Right lobe of liver (tissue), 4 donors: ENCODE results near the gene POU5F1.

ENCODE experiments used
- POLR2A ChIP-seq: fragments of 450-650 bp; IDR thresholded peaks from one replicate; pipeline ENCODE4 v1.6.1; 2017; ENCODE audit warnings: antibody characterized with exemption, mild to moderate bottlenecking
- TF ChIP-seq, protein P1 (sequence below), 4 donors: fragments of 200-600 bp in 3 of 4; fragments of 450-650 bp in 1 of 4; IDR thresholded peaks; one replicate each; pipeline versions ENCODE4 v1.5.1 to v1.8.0; 2016 to 2022; ENCODE audit warnings: antibody characterized with exemption in 4 of 4, mild to moderate bottlenecking in 2 of 4
- donor health status: DM: no; HTN: no; CAD: no.
- donor health status: DM: no; HTN: no; CAD: no.
- donor health status: DM: no; HTN: yes; CAD: no.

DNA sequence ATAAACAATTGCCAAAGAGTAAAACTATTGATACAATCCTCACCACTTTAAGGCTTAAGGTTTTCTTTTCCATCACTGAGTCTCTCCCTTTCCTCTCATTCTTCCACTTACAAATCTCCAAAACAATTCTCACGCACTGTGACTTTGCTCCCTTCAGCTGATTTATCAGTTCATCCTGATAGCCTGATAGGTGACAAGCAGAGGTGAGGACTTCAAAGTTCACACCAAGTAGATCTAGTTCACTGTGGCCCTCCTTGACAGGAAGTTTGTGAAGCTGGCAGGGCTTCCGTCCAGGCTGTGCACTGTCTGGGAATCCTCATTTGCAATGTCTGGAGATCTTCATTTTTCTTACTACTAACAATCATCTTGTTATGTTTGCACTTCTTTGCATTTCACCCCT is 35.2 kb upstream of the POU5F1 start:
- TF ChIP-seq, protein P1, sequence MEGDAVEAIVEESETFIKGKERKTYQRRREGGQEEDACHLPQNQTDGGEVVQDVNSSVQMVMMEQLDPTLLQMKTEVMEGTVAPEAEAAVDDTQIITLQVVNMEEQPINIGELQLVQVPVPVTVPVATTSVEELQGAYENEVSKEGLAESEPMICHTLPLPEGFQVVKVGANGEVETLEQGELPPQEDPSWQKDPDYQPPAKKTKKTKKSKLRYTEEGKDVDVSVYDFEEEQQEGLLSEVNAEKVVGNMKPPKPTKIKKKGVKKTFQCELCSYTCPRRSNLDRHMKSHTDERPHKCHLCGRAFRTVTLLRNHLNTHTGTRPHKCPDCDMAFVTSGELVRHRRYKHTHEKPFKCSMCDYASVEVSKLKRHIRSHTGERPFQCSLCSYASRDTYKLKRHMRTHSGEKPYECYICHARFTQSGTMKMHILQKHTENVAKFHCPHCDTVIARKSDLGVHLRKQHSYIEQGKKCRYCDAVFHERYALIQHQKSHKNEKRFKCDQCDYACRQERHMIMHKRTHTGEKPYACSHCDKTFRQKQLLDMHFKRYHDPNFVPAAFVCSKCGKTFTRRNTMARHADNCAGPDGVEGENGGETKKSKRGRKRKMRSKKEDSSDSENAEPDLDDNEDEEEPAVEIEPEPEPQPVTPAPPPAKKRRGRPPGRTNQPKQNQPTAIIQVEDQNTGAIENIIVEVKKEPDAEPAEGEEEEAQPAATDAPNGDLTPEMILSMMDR (IDR thresholded peaks at IDR 0.05): no peak
- TF ChIP-seq POLR2A: no peak
